SK-N-SH treated with all-trans-retinoic acid at 6 μM for 48 hours (cell line): ENCODE data around the gene TMEM127.
"Not testable (repeated sequence)": the region's sequence is repeated elsewhere in the genome, so short reads cannot be mapped to it uniquely, and the experiment has no call there.

Experiments
- ATAC-seq: fragments of 200-7000 bp; cut with Tn5 transposase; 3 replicates; pipeline ENCODE4 v1.9.1; 2020; ENCODE audit warnings: mild to moderate bottlenecking, moderate library complexity
- ARNTL ChIP-seq: fragments of 450-650 bp; formaldehyde crosslinking; IDR thresholded peaks from 2 replicates; pipeline ENCODE4 v1.5.0; 2020; ENCODE audit warnings: low read depth, mild to moderate bottlenecking, moderate library complexity, borderline replicate concordance
- BACH2 ChIP-seq: fragments of 250-450 bp; sonication (Bioruptor Pico); IDR thresholded peaks from 2 replicates; pipeline ENCODE4 v1.9.0; 2021; ENCODE audit warnings: mild to moderate bottlenecking, borderline replicate concordance
- CSDC2 ChIP-seq: fragments of 250-450 bp; sonication (Bioruptor Pico); IDR thresholded peaks from 2 replicates; pipeline ENCODE4 v1.5.0; 2020; ENCODE audit warnings: mild to moderate bottlenecking, moderate library complexity
- ESRRG ChIP-seq: fragments of 250-450 bp; sonication (Bioruptor Pico); IDR thresholded peaks from 2 replicates; pipeline ENCODE4 v1.6.1; 2021; ENCODE audit warnings: mild to moderate bottlenecking
- OSR1 ChIP-seq: fragments of 250-450 bp; sonication (Bioruptor Pico); IDR thresholded peaks from 2 replicates; pipeline ENCODE4 v1.8.0; 2022; ENCODE audit warnings: moderate library complexity, mild to moderate bottlenecking, inconsistent platforms
- PPARA ChIP-seq: fragments of 250-450 bp; sonication (Bioruptor Pico); IDR thresholded peaks from 2 replicates; pipeline ENCODE4 v1.5.0; 2020; ENCODE audit warnings: mild to moderate bottlenecking, borderline replicate concordance
- RARB ChIP-seq: fragments of 250-450 bp; sonication (Bioruptor Pico); IDR thresholded peaks from 2 replicates; pipeline ENCODE4 v1.8.0; 2021; ENCODE audit warnings: mild to moderate bottlenecking, moderate library complexity
- SNAI2 ChIP-seq: fragments of 250-450 bp; sonication (Bioruptor Pico); IDR thresholded peaks from 2 replicates; pipeline ENCODE4 v1.5.0; 2020; ENCODE audit warnings: mild to moderate bottlenecking, moderate library complexity
- TCF4 ChIP-seq: fragments of 250-450 bp; sonication (Bioruptor Pico); IDR thresholded peaks from 2 replicates; pipeline ENCODE4 v1.8.0; 2021; ENCODE audit warnings: mild to moderate bottlenecking, moderate library complexity, borderline replicate concordance
- TOX ChIP-seq: fragments of 250-450 bp; sonication (Bioruptor Pico); IDR thresholded peaks from 2 replicates; pipeline ENCODE4 v1.8.0; 2021; ENCODE audit warnings: mild to moderate bottlenecking, moderate library complexity, borderline replicate concordance
- ZC3H10 ChIP-seq: fragments of 250-450 bp; sonication (Bioruptor Pico); IDR thresholded peaks from 2 replicates; pipeline ENCODE4 v1.5.1; 2021; ENCODE audit warnings: mild to moderate bottlenecking, moderate library complexity
- ZFP3 ChIP-seq: fragments of 250-450 bp; sonication (Bioruptor Pico); IDR thresholded peaks from 2 replicates; pipeline ENCODE4 v1.5.0; 2020; ENCODE audit warnings: mild to moderate bottlenecking, moderate library complexity
- ZFP30 ChIP-seq: fragments of 450-650 bp; formaldehyde crosslinking; IDR thresholded peaks from 2 replicates; pipeline ENCODE4 v1.5.0; 2022; ENCODE audit warnings: mild to moderate bottlenecking, moderate library complexity
- ZNF565 ChIP-seq: fragments of 450-650 bp; formaldehyde crosslinking; conservative IDR thresholded peaks from 2 replicates; pipeline ENCODE4 v1.5.0; 2020; ENCODE audit warnings: low read depth, mild to moderate bottlenecking, moderate library complexity
- ZNF70 ChIP-seq: fragments of 450-650 bp; formaldehyde crosslinking; IDR thresholded peaks from 2 replicates; pipeline ENCODE4 v1.5.0; 2020; ENCODE audit warnings: mild to moderate bottlenecking, moderate library complexity
- ZNF8 ChIP-seq: fragments of 450-650 bp; formaldehyde crosslinking; IDR thresholded peaks from 2 replicates; pipeline ENCODE4 v1.5.0; 2020; ENCODE audit warnings: mild to moderate bottlenecking, moderate library complexity
- TF ChIP-seq, protein P1 (sequence below): fragments of 250-450 bp; sonication (Bioruptor Pico); IDR thresholded peaks from 2 replicates; pipeline ENCODE4 v1.5.0; 2020; ENCODE audit warnings: mild to moderate bottlenecking, moderate library complexity
- TF ChIP-seq, protein P2 (sequence below): fragments of 250-450 bp; sonication (Bioruptor Pico); IDR thresholded peaks from 2 replicates; pipeline ENCODE4 v1.5.1; 2021; ENCODE audit warnings: mild to moderate bottlenecking, moderate library complexity
- TF ChIP-seq, protein P3 (sequence below): fragments of 250-450 bp; sonication (Bioruptor Pico); IDR thresholded peaks from 2 replicates; pipeline ENCODE4 v1.8.0; 2021; ENCODE audit warnings: low read depth, mild to moderate bottlenecking, moderate library complexity, borderline replicate concordance
- TF ChIP-seq, protein P4 (sequence below): fragments of 250-450 bp; sonication (Bioruptor Pico); IDR thresholded peaks from 2 replicates; pipeline ENCODE4 v1.8.0; 2020; ENCODE audit warnings: mild to moderate bottlenecking, moderate library complexity, borderline replicate concordance

Gene TMEM127

DNA sequence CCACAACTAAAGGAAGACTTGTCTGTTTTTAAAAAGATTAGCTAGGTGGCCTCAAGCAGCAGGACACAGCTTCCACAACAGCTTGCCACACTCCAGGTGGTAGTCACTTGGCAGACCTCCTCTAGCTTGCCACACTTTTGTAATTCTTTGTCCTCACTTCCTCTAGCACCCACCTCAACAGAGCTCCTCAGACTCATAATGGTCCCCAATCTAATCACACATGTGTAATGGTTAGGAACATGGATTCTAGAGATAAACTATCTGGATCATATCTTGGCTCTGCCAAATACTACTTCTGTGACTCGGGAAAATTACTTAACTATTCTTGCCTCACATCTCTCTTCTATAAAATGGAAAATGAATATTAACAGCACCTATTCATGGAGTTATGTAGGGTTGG, 36.1 kb upstream of the TMEM127 start:
- TF ChIP-seq, protein P1, sequence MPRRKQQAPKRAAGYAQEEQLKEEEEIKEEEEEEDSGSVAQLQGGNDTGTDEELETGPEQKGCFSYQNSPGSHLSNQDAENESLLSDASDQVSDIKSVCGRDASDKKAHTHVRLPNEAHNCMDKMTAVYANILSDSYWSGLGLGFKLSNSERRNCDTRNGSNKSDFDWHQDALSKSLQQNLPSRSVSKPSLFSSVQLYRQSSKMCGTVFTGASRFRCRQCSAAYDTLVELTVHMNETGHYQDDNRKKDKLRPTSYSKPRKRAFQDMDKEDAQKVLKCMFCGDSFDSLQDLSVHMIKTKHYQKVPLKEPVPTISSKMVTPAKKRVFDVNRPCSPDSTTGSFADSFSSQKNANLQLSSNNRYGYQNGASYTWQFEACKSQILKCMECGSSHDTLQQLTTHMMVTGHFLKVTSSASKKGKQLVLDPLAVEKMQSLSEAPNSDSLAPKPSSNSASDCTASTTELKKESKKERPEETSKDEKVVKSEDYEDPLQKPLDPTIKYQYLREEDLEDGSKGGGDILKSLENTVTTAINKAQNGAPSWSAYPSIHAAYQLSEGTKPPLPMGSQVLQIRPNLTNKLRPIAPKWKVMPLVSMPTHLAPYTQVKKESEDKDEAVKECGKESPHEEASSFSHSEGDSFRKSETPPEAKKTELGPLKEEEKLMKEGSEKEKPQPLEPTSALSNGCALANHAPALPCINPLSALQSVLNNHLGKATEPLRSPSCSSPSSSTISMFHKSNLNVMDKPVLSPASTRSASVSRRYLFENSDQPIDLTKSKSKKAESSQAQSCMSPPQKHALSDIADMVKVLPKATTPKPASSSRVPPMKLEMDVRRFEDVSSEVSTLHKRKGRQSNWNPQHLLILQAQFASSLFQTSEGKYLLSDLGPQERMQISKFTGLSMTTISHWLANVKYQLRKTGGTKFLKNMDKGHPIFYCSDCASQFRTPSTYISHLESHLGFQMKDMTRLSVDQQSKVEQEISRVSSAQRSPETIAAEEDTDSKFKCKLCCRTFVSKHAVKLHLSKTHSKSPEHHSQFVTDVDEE (CRISPR knock-in tag), result no peak
- no peak for TF ChIP-seq TCF4 (CRISPR knock-in tag)
- TF ChIP-seq, protein P2, sequence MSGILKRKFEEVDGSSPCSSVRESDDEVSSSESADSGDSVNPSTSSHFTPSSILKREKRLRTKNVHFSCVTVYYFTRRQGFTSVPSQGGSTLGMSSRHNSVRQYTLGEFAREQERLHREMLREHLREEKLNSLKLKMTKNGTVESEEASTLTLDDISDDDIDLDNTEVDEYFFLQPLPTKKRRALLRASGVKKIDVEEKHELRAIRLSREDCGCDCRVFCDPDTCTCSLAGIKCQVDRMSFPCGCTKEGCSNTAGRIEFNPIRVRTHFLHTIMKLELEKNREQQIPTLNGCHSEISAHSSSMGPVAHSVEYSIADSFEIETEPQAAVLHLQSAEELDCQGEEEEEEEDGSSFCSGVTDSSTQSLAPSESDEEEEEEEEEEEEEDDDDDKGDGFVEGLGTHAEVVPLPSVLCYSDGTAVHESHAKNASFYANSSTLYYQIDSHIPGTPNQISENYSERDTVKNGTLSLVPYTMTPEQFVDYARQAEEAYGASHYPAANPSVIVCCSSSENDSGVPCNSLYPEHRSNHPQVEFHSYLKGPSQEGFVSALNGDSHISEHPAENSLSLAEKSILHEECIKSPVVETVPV, result no peak
- no peak for TF ChIP-seq ZNF565 (CRISPR knock-in tag)
- TF ChIP-seq PPARA (CRISPR knock-in tag), result no peak
- no peak for TF ChIP-seq ARNTL (CRISPR knock-in tag)
- TF ChIP-seq ZC3H10 (CRISPR knock-in tag), result no peak
- TF ChIP-seq RARB (CRISPR knock-in tag), result no peak
- TF ChIP-seq ESRRG (CRISPR knock-in tag), result no peak
- ATAC-seq, result no peak

DNA sequence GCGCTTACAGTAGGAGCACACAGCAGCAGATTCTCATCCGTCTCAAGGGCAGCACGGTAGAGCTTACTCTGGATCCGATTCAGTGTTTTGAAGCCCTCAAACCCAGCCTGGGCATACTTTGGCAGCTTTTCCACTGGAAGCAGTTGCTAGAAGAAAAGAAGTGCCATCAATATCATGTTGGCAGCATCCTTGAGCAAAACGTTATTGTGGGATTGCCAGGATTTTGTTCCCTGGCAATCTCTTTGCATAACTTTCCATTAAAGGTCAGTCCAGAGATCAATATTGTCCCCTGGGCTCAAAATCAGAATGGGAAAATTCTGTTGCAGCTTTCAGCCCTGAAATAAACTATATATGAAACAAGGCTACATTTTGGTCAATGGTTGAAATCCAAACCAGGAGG, 31.1 kb upstream of the TMEM127 start:
- no peak for ATAC-seq
- TF ChIP-seq, protein P3, sequence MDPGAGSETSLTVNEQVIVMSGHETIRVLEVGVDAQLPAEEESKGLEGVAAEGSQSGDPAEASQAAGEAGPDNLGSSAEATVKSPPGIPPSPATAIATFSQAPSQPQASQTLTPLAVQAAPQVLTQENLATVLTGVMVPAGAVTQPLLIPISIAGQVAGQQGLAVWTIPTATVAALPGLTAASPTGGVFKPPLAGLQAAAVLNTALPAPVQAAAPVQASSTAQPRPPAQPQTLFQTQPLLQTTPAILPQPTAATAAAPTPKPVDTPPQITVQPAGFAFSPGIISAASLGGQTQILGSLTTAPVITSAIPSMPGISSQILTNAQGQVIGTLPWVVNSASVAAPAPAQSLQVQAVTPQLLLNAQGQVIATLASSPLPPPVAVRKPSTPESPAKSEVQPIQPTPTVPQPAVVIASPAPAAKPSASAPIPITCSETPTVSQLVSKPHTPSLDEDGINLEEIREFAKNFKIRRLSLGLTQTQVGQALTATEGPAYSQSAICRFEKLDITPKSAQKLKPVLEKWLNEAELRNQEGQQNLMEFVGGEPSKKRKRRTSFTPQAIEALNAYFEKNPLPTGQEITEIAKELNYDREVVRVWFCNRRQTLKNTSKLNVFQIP (CRISPR knock-in tag), result no peak
- TF ChIP-seq PPARA (CRISPR knock-in tag) (no peak), ZC3H10 (CRISPR knock-in tag) (no peak), OSR1 (no peak), TOX (no peak), CSDC2 (CRISPR knock-in tag) (no peak), BACH2 (CRISPR knock-in tag) (no peak), RARB (CRISPR knock-in tag) (no peak), SNAI2 (CRISPR knock-in tag) (no peak), ZFP30 (CRISPR knock-in tag) (no peak), ZNF8 (CRISPR knock-in tag) (no peak), ZNF70 (CRISPR knock-in tag) (no peak), ZFP3 (CRISPR knock-in tag) (no peak), ESRRG (CRISPR knock-in tag) (no peak)
- TF ChIP-seq, protein P4, sequence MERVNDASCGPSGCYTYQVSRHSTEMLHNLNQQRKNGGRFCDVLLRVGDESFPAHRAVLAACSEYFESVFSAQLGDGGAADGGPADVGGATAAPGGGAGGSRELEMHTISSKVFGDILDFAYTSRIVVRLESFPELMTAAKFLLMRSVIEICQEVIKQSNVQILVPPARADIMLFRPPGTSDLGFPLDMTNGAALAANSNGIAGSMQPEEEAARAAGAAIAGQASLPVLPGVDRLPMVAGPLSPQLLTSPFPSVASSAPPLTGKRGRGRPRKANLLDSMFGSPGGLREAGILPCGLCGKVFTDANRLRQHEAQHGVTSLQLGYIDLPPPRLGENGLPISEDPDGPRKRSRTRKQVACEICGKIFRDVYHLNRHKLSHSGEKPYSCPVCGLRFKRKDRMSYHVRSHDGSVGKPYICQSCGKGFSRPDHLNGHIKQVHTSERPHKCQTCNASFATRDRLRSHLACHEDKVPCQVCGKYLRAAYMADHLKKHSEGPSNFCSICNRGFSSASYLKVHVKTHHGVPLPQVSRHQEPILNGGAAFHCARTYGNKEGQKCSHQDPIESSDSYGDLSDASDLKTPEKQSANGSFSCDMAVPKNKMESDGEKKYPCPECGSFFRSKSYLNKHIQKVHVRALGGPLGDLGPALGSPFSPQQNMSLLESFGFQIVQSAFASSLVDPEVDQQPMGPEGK (CRISPR knock-in tag), result no peak
- TF ChIP-seq, protein P1 (CRISPR knock-in tag), result no peak
- TF ChIP-seq, all 23 proteins: peak for 0

DNA sequence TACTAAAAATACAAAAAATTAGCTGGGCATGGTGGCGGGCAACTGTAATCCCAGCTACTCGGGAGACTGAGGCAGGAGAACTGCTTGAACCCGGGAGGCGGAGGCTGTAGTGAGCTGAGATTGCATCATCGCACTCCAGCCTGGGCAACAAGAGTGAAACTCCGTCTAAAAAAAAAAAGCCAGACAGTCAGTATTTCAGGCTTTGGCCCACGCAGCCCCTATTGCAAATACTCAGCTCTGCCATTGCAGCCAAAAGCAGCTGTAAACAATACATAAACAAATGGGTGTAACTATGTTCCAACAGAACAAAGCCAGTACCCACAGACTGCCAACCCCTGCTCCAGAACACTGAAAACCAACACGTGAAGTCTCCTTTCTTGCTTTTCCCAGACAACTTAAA, 28.5 kb upstream of the TMEM127 start:
- ATAC-seq, result not testable (repeated sequence)
